ENCODE results near the gene SLC12A9.

SLC12A9 gene

DNA sequence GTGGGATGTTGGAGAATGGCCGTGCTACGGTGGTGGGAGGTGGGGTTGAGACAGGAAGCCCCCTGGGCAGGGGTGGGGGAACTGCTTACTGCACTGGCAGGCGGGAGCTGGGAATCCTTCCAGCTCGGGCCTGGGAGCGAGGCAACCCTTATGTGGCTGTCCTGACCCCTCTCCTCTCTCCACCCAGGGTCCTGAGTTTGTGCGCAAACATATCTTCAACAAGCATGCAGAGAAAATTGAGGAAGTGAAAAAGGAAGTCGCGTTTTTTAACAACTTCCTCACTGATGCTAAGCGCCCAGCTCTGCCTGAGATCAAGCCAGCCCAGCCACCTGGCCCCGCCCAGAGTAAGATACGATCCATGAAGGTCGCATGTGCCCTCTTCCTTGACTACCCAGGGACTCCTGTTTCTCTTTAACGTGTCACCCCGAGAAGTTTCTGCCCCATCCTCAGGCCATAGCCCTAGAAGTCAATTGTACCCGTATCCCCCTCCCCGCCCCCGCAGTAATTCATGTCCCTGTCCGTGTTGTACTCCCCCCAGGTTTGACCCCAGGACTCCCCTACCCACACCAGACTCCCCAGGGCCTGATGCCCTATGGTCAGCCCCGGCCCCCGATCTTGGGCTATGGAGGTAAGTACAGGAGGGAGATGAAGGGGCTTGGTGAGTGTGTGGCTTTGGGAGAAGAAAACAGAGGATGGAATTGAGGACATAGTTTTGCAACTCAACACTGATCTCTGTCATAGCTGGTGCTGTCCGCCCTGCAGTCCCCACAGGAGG, 35.2 kb downstream of the SLC12A9 start:
- TF ChIP-seq ZNF521 (tag by site-specific recombination; IDR thresholded peaks at IDR 0.05) (no peak), PRDM1 (tag by site-specific recombination; IDR thresholded peaks at IDR 0.05) (0 out of 2 replicates have a peak, but pooled peaks have one; percentile 51), EGR2 (tag by site-specific recombination; IDR thresholded peaks at IDR 0.05; ENCODE audit: low read depth) (peak; percentile 39), ZNF404 (tag by site-specific recombination; IDR thresholded peaks at IDR 0.05) (no peak), ZNF624 (tag by site-specific recombination; IDR thresholded peaks at IDR 0.05) (no peak), ZNF341 (tag by site-specific recombination; IDR thresholded peaks at IDR 0.05; ENCODE audit: low read depth) (peak; percentile 89), ZSCAN30 (tag by site-specific recombination; IDR thresholded peaks at IDR 0.05) (no peak), ZNF501 (tag by site-specific recombination; IDR thresholded peaks at IDR 0.05) (peak; percentile 25; the same call in 1 of the 2 replicates), ZNF549 (tag by site-specific recombination; IDR thresholded peaks at IDR 0.05) (no peak), KLF10 (tag by site-specific recombination; IDR thresholded peaks at IDR 0.05) (no peak), ZNF600 (tag by site-specific recombination; IDR thresholded peaks at IDR 0.05) (no peak), ZNF391 (tag by site-specific recombination; IDR thresholded peaks at IDR 0.05; ENCODE audit: borderline replicate concordance, low read depth) (no peak), ZSCAN23 (tag by site-specific recombination; IDR thresholded peaks at IDR 0.05) (no peak), ZBTB17 (tag by site-specific recombination; IDR thresholded peaks at IDR 0.05) (peak; percentile 15; the same call in 1 of the 2 replicates), ZBTB48 (tag by site-specific recombination; IDR thresholded peaks at IDR 0.05) (no peak), ZNF23 (tag by site-specific recombination; IDR thresholded peaks at IDR 0.05; ENCODE audit: borderline replicate concordance) (no peak), GLIS2 (tag by site-specific recombination; IDR thresholded peaks at IDR 0.05) (peak; percentile 42)
- TF ChIP-seq, protein P1, sequence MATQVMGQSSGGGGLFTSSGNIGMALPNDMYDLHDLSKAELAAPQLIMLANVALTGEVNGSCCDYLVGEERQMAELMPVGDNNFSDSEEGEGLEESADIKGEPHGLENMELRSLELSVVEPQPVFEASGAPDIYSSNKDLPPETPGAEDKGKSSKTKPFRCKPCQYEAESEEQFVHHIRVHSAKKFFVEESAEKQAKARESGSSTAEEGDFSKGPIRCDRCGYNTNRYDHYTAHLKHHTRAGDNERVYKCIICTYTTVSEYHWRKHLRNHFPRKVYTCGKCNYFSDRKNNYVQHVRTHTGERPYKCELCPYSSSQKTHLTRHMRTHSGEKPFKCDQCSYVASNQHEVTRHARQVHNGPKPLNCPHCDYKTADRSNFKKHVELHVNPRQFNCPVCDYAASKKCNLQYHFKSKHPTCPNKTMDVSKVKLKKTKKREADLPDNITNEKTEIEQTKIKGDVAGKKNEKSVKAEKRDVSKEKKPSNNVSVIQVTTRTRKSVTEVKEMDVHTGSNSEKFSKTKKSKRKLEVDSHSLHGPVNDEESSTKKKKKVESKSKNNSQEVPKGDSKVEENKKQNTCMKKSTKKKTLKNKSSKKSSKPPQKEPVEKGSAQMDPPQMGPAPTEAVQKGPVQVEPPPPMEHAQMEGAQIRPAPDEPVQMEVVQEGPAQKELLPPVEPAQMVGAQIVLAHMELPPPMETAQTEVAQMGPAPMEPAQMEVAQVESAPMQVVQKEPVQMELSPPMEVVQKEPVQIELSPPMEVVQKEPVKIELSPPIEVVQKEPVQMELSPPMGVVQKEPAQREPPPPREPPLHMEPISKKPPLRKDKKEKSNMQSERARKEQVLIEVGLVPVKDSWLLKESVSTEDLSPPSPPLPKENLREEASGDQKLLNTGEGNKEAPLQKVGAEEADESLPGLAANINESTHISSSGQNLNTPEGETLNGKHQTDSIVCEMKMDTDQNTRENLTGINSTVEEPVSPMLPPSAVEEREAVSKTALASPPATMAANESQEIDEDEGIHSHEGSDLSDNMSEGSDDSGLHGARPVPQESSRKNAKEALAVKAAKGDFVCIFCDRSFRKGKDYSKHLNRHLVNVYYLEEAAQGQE (tag by site-specific recombination; IDR thresholded peaks at IDR 0.05), result peak; percentile 54
- TF ChIP-seq, protein P2, sequence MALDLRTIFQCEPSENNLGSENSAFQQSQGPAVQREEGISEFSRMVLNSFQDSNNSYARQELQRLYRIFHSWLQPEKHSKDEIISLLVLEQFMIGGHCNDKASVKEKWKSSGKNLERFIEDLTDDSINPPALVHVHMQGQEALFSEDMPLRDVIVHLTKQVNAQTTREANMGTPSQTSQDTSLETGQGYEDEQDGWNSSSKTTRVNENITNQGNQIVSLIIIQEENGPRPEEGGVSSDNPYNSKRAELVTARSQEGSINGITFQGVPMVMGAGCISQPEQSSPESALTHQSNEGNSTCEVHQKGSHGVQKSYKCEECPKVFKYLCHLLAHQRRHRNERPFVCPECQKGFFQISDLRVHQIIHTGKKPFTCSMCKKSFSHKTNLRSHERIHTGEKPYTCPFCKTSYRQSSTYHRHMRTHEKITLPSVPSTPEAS (tag by site-specific recombination; IDR thresholded peaks at IDR 0.05), result no peak
- TF ChIP-seq, protein P3, sequence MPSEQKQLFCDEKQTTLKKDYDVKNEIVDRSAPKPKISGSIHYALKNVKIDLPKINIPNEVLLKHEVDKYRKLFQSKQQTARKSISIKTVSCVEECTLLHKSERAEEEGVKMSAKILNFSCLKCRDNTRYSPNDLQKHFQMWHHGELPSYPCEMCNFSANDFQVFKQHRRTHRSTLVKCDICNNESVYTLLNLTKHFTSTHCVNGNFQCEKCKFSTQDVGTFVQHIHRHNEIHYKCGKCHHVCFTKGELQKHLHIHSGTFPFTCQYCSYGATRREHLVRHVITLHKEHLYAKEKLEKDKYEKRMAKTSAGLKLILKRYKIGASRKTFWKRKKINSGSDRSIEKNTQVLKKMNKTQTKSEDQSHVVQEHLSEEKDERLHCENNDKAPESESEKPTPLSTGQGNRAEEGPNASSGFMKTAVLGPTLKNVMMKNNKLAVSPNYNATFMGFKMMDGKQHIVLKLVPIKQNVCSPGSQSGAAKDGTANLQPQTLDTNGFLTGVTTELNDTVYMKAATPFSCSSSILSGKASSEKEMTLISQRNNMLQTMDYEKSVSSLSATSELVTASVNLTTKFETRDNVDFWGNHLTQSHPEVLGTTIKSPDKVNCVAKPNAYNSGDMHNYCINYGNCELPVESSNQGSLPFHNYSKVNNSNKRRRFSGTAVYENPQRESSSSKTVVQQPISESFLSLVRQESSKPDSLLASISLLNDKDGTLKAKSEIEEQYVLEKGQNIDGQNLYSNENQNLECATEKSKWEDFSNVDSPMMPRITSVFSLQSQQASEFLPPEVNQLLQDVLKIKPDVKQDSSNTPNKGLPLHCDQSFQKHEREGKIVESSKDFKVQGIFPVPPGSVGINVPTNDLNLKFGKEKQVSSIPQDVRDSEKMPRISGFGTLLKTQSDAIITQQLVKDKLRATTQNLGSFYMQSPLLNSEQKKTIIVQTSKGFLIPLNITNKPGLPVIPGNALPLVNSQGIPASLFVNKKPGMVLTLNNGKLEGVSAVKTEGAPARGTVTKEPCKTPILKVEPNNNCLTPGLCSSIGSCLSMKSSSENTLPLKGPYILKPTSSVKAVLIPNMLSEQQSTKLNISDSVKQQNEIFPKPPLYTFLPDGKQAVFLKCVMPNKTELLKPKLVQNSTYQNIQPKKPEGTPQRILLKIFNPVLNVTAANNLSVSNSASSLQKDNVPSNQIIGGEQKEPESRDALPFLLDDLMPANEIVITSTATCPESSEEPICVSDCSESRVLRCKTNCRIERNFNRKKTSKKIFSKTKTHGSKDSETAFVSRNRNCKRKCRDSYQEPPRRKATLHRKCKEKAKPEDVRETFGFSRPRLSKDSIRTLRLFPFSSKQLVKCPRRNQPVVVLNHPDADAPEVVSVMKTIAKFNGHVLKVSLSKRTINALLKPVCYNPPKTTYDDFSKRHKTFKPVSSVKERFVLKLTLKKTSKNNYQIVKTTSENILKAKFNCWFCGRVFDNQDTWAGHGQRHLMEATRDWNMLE (tag by site-specific recombination; conservative IDR thresholded peaks at IDR 0.05; ENCODE audit: low read depth), result no peak
- Histone ChIP-seq H3K4me1 (ENCODE audit: control insufficient read depth, insufficient read depth, low read length) (peaks cover 4% of the 10 kb centered on the region; the same call in 1 of the 2 replicates), H3K27ac (ENCODE audit: extremely low read depth, low read depth, low read length) (peak overlapping the region; percentile 94), H3K4me3 (ENCODE audit: low read depth, low read length) (no peak overlapping the region), H3K36me3 (ENCODE audit: control insufficient read depth in 2 of 2, insufficient read depth in 1 of 2, low read length in 2 of 2) (peaks cover 26 to 62% of the 10 kb centered on the region in 2 experiments), H3K9me3 (ENCODE audit: control insufficient read depth, insufficient read depth, low read depth, low read length) (no peaks in the 10 kb centered on the region)
- ChIA-PET CTCF (interaction anchor here (0.7 to 1.2 kb wide), 3 partner anchors 9 to 631 kb away, joined by 3 to 5 read pairs (median 4); partner anchors contain the start of gene EPHB4), POLR2A (interaction anchor here (0.7 to 8.7 kb wide), 4 partner anchors 11 to 203 kb away, joined by 4 to 198 read pairs (median 8); partner anchors contain the start of genes POP7 and SRRT)
